Endometrial microvascular endothelial cells (primary cell): ENCODE measurements around the gene HTR1E. TPM values are rescaled to one million over a fixed set of nuclear protein-coding genes. Genes with fewer than 3 reads are reported as not detected.

Source experiments
- total RNA-seq: library from RNA; depleted of rRNA; stranded (reverse); fragments of >200 nt; gene quantifications from one replicate; pipeline ENCODE4 v1.2.3, GENCODE V29; 2015; ENCODE audit errors: inconsistent ontology term

HTR1E gene
- total RNA-seq, 1 donor from 2014 or later, result not detected

Other genes starting within 250 kb of the HTR1E start
- gene CGA, start 157.6 kb downstream of the HTR1E start, total RNA-seq, result not detected
- 5.9 TPM for gene ZNF292, start 218.0 kb downstream of the HTR1E start, total RNA-seq